Kidney (tissue), 14 donors: ENCODE results near the gene PARD6A. TPM values are rescaled to one million over a fixed set of nuclear protein-coding genes. Genes with fewer than 3 reads are reported as not detected.

ENCODE experiments used
- DNase-seq, 5 donors: peaks; one replicate each; pipeline ENCODE4 v3.0.0-alpha.2; 2013 to 2020
- FAIRE-seq: peaks from 2 replicates; lab custom pipeline; 2012; peaks lifted over from hg19 to GRCh38; lab: Jason Lieb, UNC
- H3K27ac ChIP-seq, 2 donors: one replicate each; pipeline ENCODE4 v1.7.0; 2013; ENCODE audit warnings: low read depth in 2 of 2, low read length in 2 of 2, inconsistent platforms in 1 of 2
- H3K27me3 ChIP-seq: one replicate; pipeline ENCODE4 v1.7.1; 2013; ENCODE audit warnings: low read length, inconsistent platforms; ENCODE audit not compliant: control insufficient read depth, insufficient read depth
- H3K36me3 ChIP-seq, 3 donors: one replicate each; pipeline versions ENCODE4 v1.7.0 to v1.7.1; 2013; ENCODE audit warnings: low read length in 3 of 3, control low read depth in 1 of 3, inconsistent platforms in 1 of 3; ENCODE audit not compliant: insufficient read depth in 3 of 3, control insufficient read depth in 2 of 3
- H3K4me1 ChIP-seq, 3 donors: one replicate each; pipeline versions ENCODE4 v1.7.0 to v1.7.1; 2013; ENCODE audit warnings: low read length in 3 of 3, inconsistent platforms in 1 of 3, low read depth in 1 of 3; ENCODE audit not compliant: control insufficient read depth in 2 of 3, insufficient read depth in 2 of 3
- H3K4me3 ChIP-seq, 3 donors: one replicate each; pipeline versions ENCODE4 v1.7.0 to v1.8.1; 2013; ENCODE audit warnings: low read length in 3 of 3, control low read depth in 1 of 3, inconsistent platforms in 1 of 3
- H3K9ac ChIP-seq, 3 donors: one replicate each; pipeline versions ENCODE4 v1.7.0 to v1.7.1; 2013; ENCODE audit warnings: low read length in 3 of 3, control low read depth in 1 of 3, inconsistent platforms in 1 of 3
- H3K9me3 ChIP-seq, 3 donors: one replicate each; pipeline versions ENCODE4 v1.7.0 to v1.7.1; 2013; ENCODE audit warnings: low read length in 3 of 3, control low read depth in 1 of 3, inconsistent platforms in 1 of 3; ENCODE audit not compliant: control insufficient read depth in 2 of 3, insufficient read depth in 1 of 3
- CTCF ChIP-seq: IDR thresholded peaks from 3 replicates; pipeline ENCODE4 v1.5.1; 2012; ENCODE audit warnings: mild to moderate bottlenecking, moderate library complexity, borderline replicate concordance; ENCODE audit not compliant: insufficient read depth; ENCODE audit errors: extremely low read depth
- intact Hi-C: fragments of 100-400 bp; cut with DNase I; formaldehyde crosslinking; loops from one replicate; pipeline ENCODE4 v1.11.1; 2022
- polyA plus RNA-seq: library from polyadenylated mRNA; stranded (reverse); fragments of 350-450 nt; fragmentation: Illumina TruSeq; extraction: RNeasy Lipid Tissue Mini Kit (QIAGEN cat#74804); gene quantifications from one replicate; pipeline ENCODE4 v1.2.3, GENCODE V29; 2014; ENCODE audit warnings: low read depth, low replicate concordance; ENCODE audit not compliant: insufficient read depth
- total RNA-seq: library from RNA; stranded (reverse); fragmentation: NEBNext Ultra II Directional; extraction: Animal tissue kit (Norgen Biotek cat#: 25700); gene quantifications from one replicate; pipeline ENCODE4 v1.2.1, GENCODE V29; 2021
- donor health status: control.
- donor health status: control.
- donor health status: control.
- donor health status: control.
- donor health status: control.
- donor health status: DM: yes; HTN: yes; CAD: no.
- donor health status: Normal renal cell carcinoma (clear cell type).

PARD6A gene
- total and polyA plus RNA-seq, 2 donors from 2014 or later: 6.1 to 17.1 TPM

- H3K9me3 ChIP-seq: no peaks in the 10 kb centered on the region
- peaks cover 0 to 4% (median 3%) of the 10 kb centered on the region in 3 donors for H3K4me1 ChIP-seq
- no peak overlapping the region for H3K9ac ChIP-seq
- DNase-seq (peak in 1 of 5 donors; percentile 74), FAIRE-seq (no peak)
- no peak for TF ChIP-seq CTCF
- H3K27me3 ChIP-seq: peaks cover 19% of the 10 kb centered on the region
- H3K27ac ChIP-seq: no peak overlapping the region
- H3K36me3 ChIP-seq: no peaks in the 10 kb centered on the region
- no peak overlapping the region for H3K4me3 ChIP-seq
- intact Hi-C loops: no loop called here
Measured at GRCh38 chr16:67647111-67647651, 13.6 kb upstream of the PARD6A start.

DNA sequence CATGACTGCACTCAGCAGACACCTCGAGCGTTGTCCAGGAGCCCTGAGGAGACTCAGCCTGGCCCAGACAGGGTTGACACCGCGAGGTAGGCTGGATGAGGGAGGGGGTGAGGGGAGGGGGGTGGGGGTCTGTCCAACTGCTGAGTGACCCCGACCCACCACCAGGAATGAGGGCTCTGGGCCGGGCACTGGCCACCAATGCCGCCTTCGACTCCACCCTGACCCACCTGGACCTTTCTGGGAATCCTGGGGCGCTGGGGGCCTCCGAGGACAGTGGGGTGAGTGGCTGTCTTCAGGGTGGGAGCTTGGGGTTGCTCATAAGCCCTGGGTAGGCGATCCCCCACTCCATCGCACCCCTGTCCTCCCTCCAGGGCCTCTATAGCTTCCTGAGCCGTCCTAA lies 13.1 kb upstream of the PARD6A start:
- Histone ChIP-seq H3K36me3 (no peaks in the 10 kb centered on the region), H3K27me3 (peaks cover 22% of the 10 kb centered on the region), H3K4me3 (no peak overlapping the region), H3K27ac (no peak overlapping the region), H3K9ac (no peak overlapping the region), H3K9me3 (no peaks in the 10 kb centered on the region), H3K4me1 (peaks cover 0 to 4% (median 3%) of the 10 kb centered on the region in 3 donors)
- DNase-seq: no peak
- FAIRE-seq: no peak
- TF ChIP-seq CTCF: no peak
- intact Hi-C loops: no loop called here

DNA sequence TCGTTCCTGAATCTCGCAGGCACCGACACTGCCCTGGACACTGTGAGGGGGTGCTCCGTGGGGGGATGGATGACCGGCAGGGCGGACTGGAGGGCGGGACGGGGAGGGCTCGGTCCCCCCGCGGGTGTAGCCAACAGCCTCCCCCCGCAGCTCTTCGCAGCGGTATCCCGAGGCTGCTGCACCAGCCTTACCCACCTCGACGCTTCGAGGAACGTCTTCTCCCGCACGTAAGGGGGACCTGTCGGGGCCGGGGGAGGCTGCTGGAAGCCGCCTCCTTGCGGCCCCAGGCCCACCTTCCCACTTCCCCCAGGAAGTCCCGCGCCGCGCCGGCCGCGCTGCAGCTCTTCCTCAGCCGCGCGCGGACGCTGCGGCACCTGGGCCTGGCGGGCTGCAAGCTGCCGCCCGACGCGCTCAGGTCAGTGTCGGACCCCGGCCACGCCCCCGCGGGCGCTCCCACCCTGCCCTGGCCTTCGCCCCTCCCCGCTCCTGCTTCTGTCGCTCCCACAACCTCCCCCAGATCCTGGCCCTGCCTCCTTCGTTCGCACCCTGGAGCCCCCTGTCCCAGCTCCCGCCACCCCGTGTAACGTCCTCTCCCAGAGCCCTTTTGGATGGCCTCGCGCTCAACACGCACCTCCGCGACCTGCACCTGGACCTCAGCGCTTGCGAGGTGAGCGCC lies 12.5 kb upstream of the PARD6A start:
- peak in 1 of 5 donors; percentile 55 for DNase-seq
- FAIRE-seq: no peak
- Histone ChIP-seq H3K9me3 (no peaks in the 10 kb centered on the region), H3K36me3 (no peaks in the 10 kb centered on the region), H3K4me3 (no peak overlapping the region), H3K27me3 (peaks cover 22% of the 10 kb centered on the region), H3K9ac (no peak overlapping the region), H3K27ac (no peak overlapping the region), H3K4me1 (peaks cover 0 to 4% (median 4%) of the 10 kb centered on the region in 3 donors)
- intact Hi-C loops: no loop called here
- TF ChIP-seq CTCF: no peak
